Naive B cell (primary cell): ENCODE measurements around the gene GLO1. TPM values are rescaled to one million over a fixed set of nuclear protein-coding genes. Genes with fewer than 3 reads are reported as not detected.

Experiments
- polyA plus RNA-seq, 6 donors: library from polyadenylated mRNA; unstranded; fragments of 300-500 nt; fragmentation: Illumina TruSeq; gene quantifications; one replicate each; pipeline ENCODE4 v1.2.3, GENCODE V29; 2021; ENCODE audit warnings: low read depth in 6 of 6

The GLO1 gene
- polyA plus RNA-seq, 6 donors from 2014 or later: 177 to 363 (median 237) TPM

Other genes starting within 250 kb of the GLO1 start
- 10 to 100 TPM in 5 of 6 donors, 1 to 10 TPM in 1; 3.5 to 29.1 (median 20.2) TPM for gene BTBD9, start 63.2 kb downstream of the GLO1 start, polyA plus RNA-seq
- not detected for gene DNAH8, start 12.2 kb upstream of the GLO1 start, polyA plus RNA-seq